GM10248 (cell line): ENCODE data around the gene NEGR1.

Experiments
- CTCF ChIA-PET: fragments of 300-600 bp; sonication (Branson Sonifier 250); formaldehyde crosslinking; extraction: SDS; loops from one replicate; lab custom pipeline; 2021; ENCODE audit warnings: antibody characterized with exemption; lab: Yijun Ruan, JAX
- POLR2A ChIA-PET: fragments of 350-650 bp; sonication (Branson Sonifier 250); formaldehyde crosslinking; extraction: SDS; loops from one replicate; lab custom pipeline; 2020; ENCODE audit warnings: antibody characterized with exemption; lab: Yijun Ruan, JAX
- DNase-seq: peaks from one replicate; pipeline ENCODE4 v3.0.0; 2012; ENCODE audit errors: extremely low spot score
- CTCF ChIP-seq: IDR thresholded peaks from 2 replicates; pipeline ENCODE4 v1.5.1; 2012; ENCODE audit warnings: mild to moderate bottlenecking, low read depth; ENCODE audit errors: extremely low read depth, missing control alignments, control extremely low read depth

Gene NEGR1

GRCh38 chr1:72150508-72150907 is 131.8 kb downstream of the NEGR1 start:
- DNase-seq: no peak
- CTCF ChIA-PET: no interaction called here

GRCh38 chr1:72141875-72142274 is 140.5 kb downstream of the NEGR1 start:
- ChIA-PET POLR2A (no interaction called here), CTCF (no interaction called here)
- no peak for DNase-seq
- TF ChIP-seq CTCF: no peak

More at GRCh38 chr1:72150508-72150907, 131.8 kb downstream of the NEGR1 start:
- TF ChIP-seq CTCF: no peak
- POLR2A ChIA-PET: no interaction called here

GRCh38 chr1:72140222-72140621 is 142.1 kb downstream of the NEGR1 start:
- ChIA-PET CTCF (no interaction called here), POLR2A (no interaction called here)
- DNase-seq: no peak
- TF ChIP-seq CTCF: no peak

GRCh38 chr1:72137656-72138055 is 144.7 kb downstream of the NEGR1 start:
- CTCF ChIA-PET: no interaction called here

GRCh38 chr1:72129869-72130268 is 152.5 kb downstream of the NEGR1 start:
- TF ChIP-seq CTCF: no peak
- ChIA-PET CTCF (interaction anchor here (1.2 kb wide), 1 partner anchor 39 kb away, joined by 3 read pairs; no protein-coding TSS in a partner anchor), POLR2A (no interaction called here)
- no peak for DNase-seq

More at GRCh38 chr1:72137656-72138055, 144.7 kb downstream of the NEGR1 start:
- POLR2A ChIA-PET: no interaction called here
- no peak for DNase-seq
- no peak for TF ChIP-seq CTCF

- DNase-seq: no peak
- POLR2A ChIA-PET: no interaction called here
- CTCF ChIA-PET: no interaction called here
- no peak for TF ChIP-seq CTCF
Observed at GRCh38 chr1:72122099-72122880, 160.0 kb downstream of the NEGR1 start.
